Prostate gland (tissue), 2 donors: Measurements from ENCODE around the gene ATXN10. TPM values are rescaled to one million over a fixed set of nuclear protein-coding genes. Genes with fewer than 3 reads are reported as not detected.

Experiments
- DNase-seq: peaks from one replicate; pipeline ENCODE4 v3.0.0-alpha.2; 2019; ENCODE audit warnings: low spot score
- H3K27ac ChIP-seq, 2 donors: fragments of 200-600 bp; sonication (generic); 2 replicates each; pipeline ENCODE4 v1.5.1; 2017 to 2019
- H3K27me3 ChIP-seq: fragments of 200-600 bp; sonication (generic); replicated peaks from 2 replicates; pipeline ENCODE4 v1.5.1; 2019; ENCODE audit not compliant: insufficient read depth
- H3K36me3 ChIP-seq, 2 donors: fragments of 200-600 bp; sonication (generic); 1 replicate in 1 of 2; 2 replicates in 1 of 2; pipeline versions ENCODE4 v1.5.1 to v1.8.1; 2017 to 2019
- H3K4me1 ChIP-seq: fragments of 200-600 bp; sonication (generic); replicated peaks from 2 replicates; pipeline ENCODE4 v1.5.1; 2019
- H3K4me3 ChIP-seq, 2 donors: fragments of 200-600 bp; sonication (generic); 2 replicates each; pipeline ENCODE4 v1.5.1; 2017 to 2019
- H3K9me3 ChIP-seq: fragments of 200-600 bp; sonication (generic); 2 replicates; pipeline ENCODE4 v1.5.1; 2017
- CTCF ChIP-seq, 4 experiments: fragments of 200-600 bp in 2 of 4; fragments of 450-650 bp in 2 of 4; sonication (generic) in 2 of 4; IDR thresholded peaks; 1 replicate in 3 of 4; 2 replicates in 1 of 4; pipeline ENCODE4 v1.5.1; 2016 to 2019; ENCODE audit warnings: antibody characterized with exemption in 4 of 4, mild to moderate bottlenecking in 2 of 4, moderate library complexity in 2 of 4
- POLR2A ChIP-seq: fragments of 450-650 bp; IDR thresholded peaks from one replicate; pipeline ENCODE4 v1.6.1; 2016; ENCODE audit warnings: antibody characterized with exemption, mild to moderate bottlenecking
- POLR2AphosphoS5 ChIP-seq: sonication (generic); formaldehyde crosslinking; IDR thresholded peaks from one replicate; pipeline ENCODE4 v1.6.1; 2017; ENCODE audit warnings: antibody characterized with exemption
- WGBS: methylation state at CpG from one replicate; pipeline ENCODE4 v1.1.5; 2018; 5-methylcytosine and 5-hydroxymethylcytosine counted together
- intact Hi-C: fragments of 100-400 bp; cut with DNase I; formaldehyde crosslinking; loops from one replicate; pipeline ENCODE4 v1.14.2; 2022
- total RNA-seq, 2 donors: library from RNA; depleted of rRNA; stranded (reverse); fragments of >200 nt; gene quantifications; one replicate each; pipeline ENCODE4 v1.1.0, GENCODE V29; 2016

ATXN10 gene
- total RNA-seq, 2 donors from 2014 or later, result 125 to 148 TPM

- no peak overlapping the region for H3K4me3 ChIP-seq
- no peaks in the 10 kb centered on the region for H3K36me3 ChIP-seq
- WGBS, result 81% methylated on average over 5 of the region's 5 CpGs
- no peaks in the 10 kb centered on the region for H3K4me1 ChIP-seq
- H3K9me3 ChIP-seq, result no peaks in the 10 kb centered on the region
- no peak for TF ChIP-seq POLR2AphosphoS5
- TF ChIP-seq CTCF (IDR thresholded peaks at IDR 0.05), result no peak
- no peak for TF ChIP-seq POLR2A
- H3K27me3 ChIP-seq, result no peaks in the 10 kb centered on the region
- no peak for DNase-seq
- no peak overlapping the region for H3K27ac ChIP-seq
- intact Hi-C loops, result no loop called here
These were observed 166.8 kb downstream of the ATXN10 start for GRCh38 chr22:45838305-45838887.

- Histone ChIP-seq H3K27ac (no peak overlapping the region), H3K36me3 (no peaks in the 10 kb centered on the region), H3K27me3 (no peaks in the 10 kb centered on the region), H3K4me3 (no peak overlapping the region), H3K4me1 (no peaks in the 10 kb centered on the region), H3K9me3 (no peaks in the 10 kb centered on the region)
- 72% methylated on average over 8 of the region's 8 CpGs for WGBS
- no peak for DNase-seq
- intact Hi-C loops, result no loop called here
- TF ChIP-seq CTCF (IDR thresholded peaks at IDR 0.05), result no peak
These were observed 168.8 kb downstream of the ATXN10 start for GRCh38 chr22:45840483-45840882.

- intact Hi-C loops, result no loop called here
- DNase-seq, result peak; percentile 39
- TF ChIP-seq CTCF (IDR thresholded peaks at IDR 0.05) (no peak), POLR2A (no peak), POLR2AphosphoS5 (no peak)
- H3K4me3 ChIP-seq, result no peak overlapping the region
- H3K36me3 ChIP-seq, result no peaks in the 10 kb centered on the region
- H3K27ac ChIP-seq, result no peak overlapping the region
- H3K27me3 ChIP-seq, result no peaks in the 10 kb centered on the region
- no peaks in the 10 kb centered on the region for H3K4me1 ChIP-seq
- H3K9me3 ChIP-seq, result no peaks in the 10 kb centered on the region
- 52% methylated on average over 12 of the region's 12 CpGs for WGBS
These were observed 170.8 kb downstream of the ATXN10 start for GRCh38 chr22:45842291-45842991.

GRCh38 chr22:45843031-45843430 is 171.4 kb downstream of the ATXN10 start:
- Histone ChIP-seq H3K27me3 (no peaks in the 10 kb centered on the region), H3K4me1 (no peaks in the 10 kb centered on the region), H3K9me3 (no peaks in the 10 kb centered on the region), H3K4me3 (no peak overlapping the region), H3K27ac (no peak overlapping the region), H3K36me3 (no peaks in the 10 kb centered on the region)
- intact Hi-C loops, result no loop called here
- 77% methylated on average over 7 of the region's 7 CpGs for WGBS
- no peak for TF ChIP-seq CTCF (IDR thresholded peaks at IDR 0.05)
- TF ChIP-seq POLR2AphosphoS5, result no peak
- no peak for TF ChIP-seq POLR2A
- DNase-seq, result no peak

- Histone ChIP-seq H3K9me3 (no peaks in the 10 kb centered on the region), H3K36me3 (no peaks in the 10 kb centered on the region), H3K27ac (no peak overlapping the region), H3K27me3 (no peaks in the 10 kb centered on the region), H3K4me3 (no peak overlapping the region), H3K4me1 (no peaks in the 10 kb centered on the region)
- TF ChIP-seq POLR2AphosphoS5 (no peak), CTCF (IDR thresholded peaks at IDR 0.05) (no peak), POLR2A (no peak)
- WGBS, result 70% methylated on average over 2 of the region's 2 CpGs
- no peak for DNase-seq
- intact Hi-C loops, result no loop called here
These were observed 172.4 kb downstream of the ATXN10 start for GRCh38 chr22:45843986-45844385.
